Measurements from ENCODE around the gene EAF1.

GRCh38 chr3:15428539-15428938 lies 1.1 kb downstream of the EAF1 start:
- TF ChIP-seq CTCF (conservative IDR thresholded peaks at IDR 0.05; ENCODE audit: low read length): no peak
- no peak for TF ChIP-seq EZH2phosphoT487 (IDR thresholded peaks at IDR 0.05; ENCODE audit: borderline replicate concordance)
